GM10248 (cell line): Measurements from ENCODE around the gene TTC27.

Experiments
- CTCF ChIA-PET: fragments of 300-600 bp; sonication (Branson Sonifier 250); formaldehyde crosslinking; extraction: SDS; loops from one replicate; lab custom pipeline; 2021; ENCODE audit warnings: antibody characterized with exemption; lab: Yijun Ruan, JAX
- POLR2A ChIA-PET: fragments of 350-650 bp; sonication (Branson Sonifier 250); formaldehyde crosslinking; extraction: SDS; loops from one replicate; lab custom pipeline; 2020; ENCODE audit warnings: antibody characterized with exemption; lab: Yijun Ruan, JAX
- DNase-seq: peaks from one replicate; pipeline ENCODE4 v3.0.0; 2012; ENCODE audit errors: extremely low spot score
- CTCF ChIP-seq: IDR thresholded peaks from 2 replicates; pipeline ENCODE4 v1.5.1; 2012; ENCODE audit warnings: mild to moderate bottlenecking, low read depth; ENCODE audit errors: extremely low read depth, missing control alignments, control extremely low read depth

TTC27 gene

GRCh38 chr2:32732120-32732519, 104.3 kb downstream of the TTC27 start:
- POLR2A ChIA-PET = no interaction called here
- no peak for TF ChIP-seq CTCF
- no peak for DNase-seq
- CTCF ChIA-PET = interaction anchor here (0.8 to 2.0 kb wide), 4 partner anchors 9 to 18 kb away, joined by 3 to 5 read pairs (median 3); no protein-coding TSS in a partner anchor

DNA sequence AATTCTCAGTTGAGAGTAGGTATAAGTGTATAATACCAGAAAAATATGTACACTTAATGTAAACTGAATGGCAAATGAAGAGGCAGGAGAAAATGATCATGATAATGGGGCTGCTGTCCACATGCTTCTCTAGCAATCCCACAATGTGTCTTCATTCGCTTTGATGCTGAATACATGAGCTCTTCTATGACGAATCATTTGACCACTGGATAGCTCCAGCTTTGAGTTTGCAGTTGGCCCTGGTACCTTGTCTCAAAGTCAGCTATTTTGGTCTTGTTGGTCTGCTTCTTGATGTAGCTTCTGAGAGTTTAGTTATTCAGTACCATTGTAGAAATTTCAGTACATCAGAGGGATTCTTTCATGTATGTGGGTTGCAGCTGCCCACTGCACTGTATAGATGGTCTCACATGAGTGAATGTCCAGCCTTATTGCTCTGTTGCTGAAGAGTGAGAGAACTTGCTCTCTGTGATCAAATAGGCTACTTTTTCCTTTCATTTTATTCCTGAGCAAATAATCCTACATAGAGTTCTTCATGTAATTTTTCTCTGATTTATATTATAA, 105.1 kb downstream of the TTC27 start:
- TF ChIP-seq CTCF = no peak

DNA sequence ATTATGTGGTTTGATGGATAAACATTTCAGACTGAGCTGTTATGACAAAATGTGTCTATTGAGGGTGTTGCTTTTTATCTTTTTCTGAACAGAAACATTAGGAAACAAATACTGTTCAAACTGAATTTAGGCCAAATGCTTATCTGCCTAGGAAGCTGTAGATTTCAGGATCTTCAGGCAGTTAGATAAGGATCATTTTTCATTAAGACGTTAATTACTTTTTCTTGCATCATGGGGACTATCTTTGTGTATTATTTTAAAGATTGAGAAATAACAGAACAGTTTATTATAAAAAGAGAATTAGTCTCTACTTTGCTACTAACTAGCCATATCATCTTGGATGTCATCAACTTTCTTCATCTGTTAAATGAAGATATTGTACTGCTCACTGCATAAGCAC, 107.5 kb downstream of the TTC27 start:
- POLR2A ChIA-PET = no interaction called here
- TF ChIP-seq CTCF = no peak
- DNase-seq = no peak
- CTCF ChIA-PET = interaction anchor here (1.6 to 1.9 kb wide), 3 partner anchors 9 to 14 kb away, joined by 3 to 7 read pairs (median 6); no protein-coding TSS in a partner anchor

More for the DNA sequence above, 105.1 kb downstream of the TTC27 start:
- CTCF ChIA-PET = interaction anchor here (0.7 to 2.0 kb wide), 4 partner anchors 8 to 17 kb away, joined by 3 to 5 read pairs (median 4); no protein-coding TSS in a partner anchor
- POLR2A ChIA-PET = interaction anchor here (0.5 kb wide), 1 partner anchor 42 kb away, joined by 3 read pairs; no protein-coding TSS in a partner anchor
- no peak for DNase-seq

- TF ChIP-seq CTCF = no peak
- no peak for DNase-seq
- ChIA-PET CTCF (no interaction called here), POLR2A (no interaction called here)
These were observed 111.1 kb downstream of the TTC27 start for GRCh38 chr2:32738939-32739338.

DNA sequence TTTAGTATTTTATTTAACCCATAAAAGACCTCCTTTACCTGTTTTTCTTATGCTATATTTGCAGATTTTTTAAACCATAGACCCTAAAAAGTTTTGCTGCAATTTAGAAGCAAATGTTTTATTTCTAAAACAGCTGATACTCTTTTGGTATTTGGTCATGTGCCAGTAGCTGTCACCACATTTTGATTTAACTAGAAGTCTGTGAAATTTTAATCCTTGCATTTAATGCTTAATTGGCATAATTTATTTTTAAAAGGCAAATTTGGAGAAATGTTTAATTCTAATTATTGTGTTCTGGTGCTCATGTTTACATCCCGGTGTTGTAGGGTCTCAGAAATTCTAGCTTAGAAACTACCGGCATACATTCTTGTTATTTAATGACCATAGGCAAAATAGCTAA, 111.8 kb downstream of the TTC27 start:
- TF ChIP-seq CTCF = no peak
- ChIA-PET CTCF (no interaction called here), POLR2A (interaction anchor here (0.7 kb wide), 1 partner anchor 677 kb away, joined by 3 read pairs; no protein-coding TSS in a partner anchor)
- no peak for DNase-seq

GRCh38 chr2:32741575-32741974, 113.7 kb downstream of the TTC27 start:
- ChIA-PET POLR2A (no interaction called here), CTCF (interaction anchor here (0.9 to 1.1 kb wide), 4 partner anchors 9 to 22 kb away, joined by 3 to 4 read pairs (median 3); no protein-coding TSS in a partner anchor)
- no peak for TF ChIP-seq CTCF
- DNase-seq = no peak
